Hepatocyte (in vitro differentiated cells): Measurements from ENCODE around the gene NFILZ.

Experiments
- EZH2 ChIP-seq: fragments of 200-600 bp; sonication (generic); IDR thresholded peaks from 2 replicates; pipeline ENCODE4 v1.6.1; 2016; ENCODE audit warnings: antibody characterized with exemption, mild to moderate bottlenecking, borderline replicate concordance
- EZH2phosphoT487 ChIP-seq: fragments of 200-600 bp; sonication (generic); IDR thresholded peaks from one replicate; pipeline ENCODE4 v1.6.1; 2018; ENCODE audit warnings: antibody characterized with exemption, mild to moderate bottlenecking, low read depth, moderate library complexity; ENCODE audit not compliant: unreplicated experiment, severe bottlenecking
- TF ChIP-seq, protein P1 (sequence below): fragments of 200-600 bp; sonication (generic); IDR thresholded peaks from 2 replicates; pipeline ENCODE4 v1.5.1; 2016; ENCODE audit warnings: antibody characterized with exemption, mild to moderate bottlenecking; ENCODE audit not compliant: poor library complexity

DNA sequence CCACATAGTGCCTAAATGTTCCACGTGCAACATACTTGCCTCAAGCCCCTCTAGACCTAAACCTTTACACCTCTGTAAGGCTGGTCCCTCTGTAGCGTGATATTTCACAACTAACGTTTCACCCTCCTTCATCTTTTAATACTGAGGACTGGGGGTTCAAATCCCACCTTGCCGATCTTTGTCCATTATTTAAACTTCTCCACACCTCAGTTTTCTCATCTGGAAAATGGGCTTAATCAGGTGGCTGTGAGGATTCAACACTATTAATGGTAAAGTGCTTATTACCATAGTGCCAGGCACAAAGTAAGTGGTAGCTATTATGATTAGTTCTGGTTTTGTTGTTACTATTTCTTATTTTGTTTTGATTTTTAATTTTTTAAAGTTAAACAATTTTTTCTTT is 12.4 kb upstream of the NFILZ start:
- TF ChIP-seq EZH2 (no peak), EZH2phosphoT487 (no peak)
- TF ChIP-seq, protein P1, sequence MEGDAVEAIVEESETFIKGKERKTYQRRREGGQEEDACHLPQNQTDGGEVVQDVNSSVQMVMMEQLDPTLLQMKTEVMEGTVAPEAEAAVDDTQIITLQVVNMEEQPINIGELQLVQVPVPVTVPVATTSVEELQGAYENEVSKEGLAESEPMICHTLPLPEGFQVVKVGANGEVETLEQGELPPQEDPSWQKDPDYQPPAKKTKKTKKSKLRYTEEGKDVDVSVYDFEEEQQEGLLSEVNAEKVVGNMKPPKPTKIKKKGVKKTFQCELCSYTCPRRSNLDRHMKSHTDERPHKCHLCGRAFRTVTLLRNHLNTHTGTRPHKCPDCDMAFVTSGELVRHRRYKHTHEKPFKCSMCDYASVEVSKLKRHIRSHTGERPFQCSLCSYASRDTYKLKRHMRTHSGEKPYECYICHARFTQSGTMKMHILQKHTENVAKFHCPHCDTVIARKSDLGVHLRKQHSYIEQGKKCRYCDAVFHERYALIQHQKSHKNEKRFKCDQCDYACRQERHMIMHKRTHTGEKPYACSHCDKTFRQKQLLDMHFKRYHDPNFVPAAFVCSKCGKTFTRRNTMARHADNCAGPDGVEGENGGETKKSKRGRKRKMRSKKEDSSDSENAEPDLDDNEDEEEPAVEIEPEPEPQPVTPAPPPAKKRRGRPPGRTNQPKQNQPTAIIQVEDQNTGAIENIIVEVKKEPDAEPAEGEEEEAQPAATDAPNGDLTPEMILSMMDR = no peak
